CD8-positive, alpha-beta memory T cell (primary cell): Measurements from ENCODE around the gene SLC15A4. TPM values are rescaled to one million over a fixed set of nuclear protein-coding genes. Genes with fewer than 3 reads are reported as not detected.

Experiments
- CTCF ChIA-PET: fragments of 350-600 bp; sonication (Branson Sonifier 250); formaldehyde crosslinking; loops from one replicate; lab custom pipeline; 2021; ENCODE audit warnings: antibody characterized with exemption; lab: Charles Lee
- POLR2A ChIA-PET: fragments of 350-600 bp; sonication (Branson Sonifier 250); formaldehyde crosslinking; loops from one replicate; lab custom pipeline; 2021; ENCODE audit warnings: antibody characterized with exemption; lab: Charles Lee
- DNase-seq, 5 donors: peaks; one replicate each; pipeline versions ENCODE4 v3.0.0 to v3.0.0-alpha.2; 2020 to 2022; ENCODE audit warnings: mixed read lengths in 1 of 5
- H3K27ac ChIP-seq: one replicate; pipeline ENCODE4 v1.7.0; 2013; ENCODE audit warnings: low read depth, mild to moderate bottlenecking, low read length, moderate library complexity
- H3K27me3 ChIP-seq: 2 replicates; pipeline ENCODE4 v1.7.0; 2013; ENCODE audit warnings: low read length, mild to moderate bottlenecking; ENCODE audit not compliant: insufficient read depth, poor library complexity, severe bottlenecking
- H3K36me3 ChIP-seq: 2 replicates; pipeline ENCODE4 v1.7.0; 2013; ENCODE audit warnings: mild to moderate bottlenecking, low read length, moderate library complexity; ENCODE audit not compliant: insufficient read depth
- H3K4me1 ChIP-seq: 2 replicates; pipeline ENCODE4 v1.7.0; 2013; ENCODE audit warnings: mild to moderate bottlenecking, low read length, moderate library complexity; ENCODE audit not compliant: insufficient read depth
- H3K4me3 ChIP-seq: 2 replicates; pipeline ENCODE4 v1.7.0; 2013; ENCODE audit warnings: mild to moderate bottlenecking, low read length
- H3K9me3 ChIP-seq: 2 replicates; pipeline ENCODE4 v1.7.0; 2013; ENCODE audit warnings: mild to moderate bottlenecking, low read length
- H3K27ac Mint-ChIP-seq, 8 donors: one replicate each; pipeline ENCODE4 v1.8.0; 2020 to 2021; ENCODE audit warnings: mixed read lengths in 8 of 8, mild to moderate bottlenecking in 6 of 8, inconsistent platforms in 3 of 8, moderate library complexity in 3 of 8
- H3K27me3 Mint-ChIP-seq, 2 donors: one replicate each; pipeline ENCODE4 v1.8.0; 2020 to 2021; ENCODE audit warnings: mixed read lengths in 2 of 2, mild to moderate bottlenecking in 1 of 2, moderate library complexity in 1 of 2
- H3K36me3 Mint-ChIP-seq, 3 donors: one replicate each; pipeline ENCODE4 v1.8.0; 2020 to 2021; ENCODE audit warnings: mixed read lengths in 3 of 3, inconsistent platforms in 1 of 3, mild to moderate bottlenecking in 1 of 3
- H3K4me1 Mint-ChIP-seq, 3 donors: one replicate each; pipeline ENCODE4 v1.8.0; 2020 to 2021; ENCODE audit warnings: mixed read lengths in 3 of 3, inconsistent platforms in 1 of 3, mild to moderate bottlenecking in 1 of 3
- H3K4me3 Mint-ChIP-seq, 7 donors: one replicate each; pipeline ENCODE4 v1.8.0; 2020 to 2021; ENCODE audit warnings: mixed read lengths in 7 of 7, mild to moderate bottlenecking in 6 of 7, moderate library complexity in 4 of 7, inconsistent platforms in 2 of 7
- H3K9me3 Mint-ChIP-seq, 5 donors: one replicate each; pipeline ENCODE4 v1.8.0; 2020 to 2022; ENCODE audit warnings: mixed read lengths in 5 of 5, mild to moderate bottlenecking in 3 of 5, moderate library complexity in 2 of 5, inconsistent platforms in 1 of 5
- polyA plus RNA-seq: library from polyadenylated mRNA; unstranded; fragments of 300-500 nt; fragmentation: Illumina TruSeq; gene quantifications from one replicate; pipeline ENCODE4 v1.2.3, GENCODE V29; 2021
- total RNA-seq, 2 experiments: library from RNA; stranded (reverse); gene quantifications; one replicate each; pipeline ENCODE4 v1.2.3, GENCODE V29; 2021

The SLC15A4 gene
- total and polyA plus RNA-seq, 3 experiments from 2014 or later, result 16.1 to 21.7 (median 21.0) TPM

DNA sequence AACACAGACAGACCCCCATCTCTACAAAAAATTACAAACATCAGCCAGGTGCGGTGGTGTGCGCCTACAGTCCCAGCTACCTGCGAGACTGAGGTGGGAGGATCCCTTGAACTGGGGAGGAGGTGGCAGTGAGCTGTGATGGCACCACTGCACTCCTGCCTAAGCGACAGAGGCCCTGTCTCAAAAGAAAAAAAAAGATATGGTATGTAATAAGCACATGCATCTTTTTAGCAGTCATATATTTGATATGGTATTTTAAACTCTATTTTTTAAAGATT lies 7.2 kb downstream of the SLC15A4 start:
- no peaks in the 10 kb centered on the region for H3K27me3 Mint-ChIP-seq
- CTCF ChIA-PET, result no interaction called here
- H3K36me3 Mint-ChIP-seq, result peaks cover 3 to 41% (median 18%) of the 10 kb centered on the region in 3 donors
- Histone ChIP-seq H3K4me1 (peaks cover 51% of the 10 kb centered on the region), H3K27ac (no peak overlapping the region), H3K27me3 (no peaks in the 10 kb centered on the region), H3K4me3 (no peak overlapping the region), H3K36me3 (peaks cover 25% of the 10 kb centered on the region), H3K9me3 (no peaks in the 10 kb centered on the region)
- peaks cover 73 to 92% (median 91%) of the 10 kb centered on the region in 3 donors for H3K4me1 Mint-ChIP-seq
- no peaks in the 10 kb centered on the region for H3K9me3 Mint-ChIP-seq
- H3K4me3 Mint-ChIP-seq, result peak overlapping the region in 2 of 7 donors; percentile 32 to 34
- no peak for DNase-seq
- peak overlapping the region in 1 of 8 donors; percentile 23 for H3K27ac Mint-ChIP-seq
- POLR2A ChIA-PET, result no interaction called here

- H3K27ac Mint-ChIP-seq, result peak overlapping the region in 7 of 8 donors; percentile 17 to 83 (median 66)
- ChIA-PET POLR2A (no interaction called here), CTCF (no interaction called here)
- H3K27me3 Mint-ChIP-seq, result no peaks in the 10 kb centered on the region
- no peak overlapping the region for H3K4me3 ChIP-seq
- peaks cover 73 to 92% (median 91%) of the 10 kb centered on the region in 3 donors for H3K4me1 Mint-ChIP-seq
- peak overlapping the region in 5 of 7 donors; percentile 25 to 32 (median 31) for H3K4me3 Mint-ChIP-seq
- peaks cover 25% of the 10 kb centered on the region for H3K36me3 ChIP-seq
- peaks cover 51% of the 10 kb centered on the region for H3K4me1 ChIP-seq
- no peaks in the 10 kb centered on the region for H3K9me3 ChIP-seq
- peaks cover 3 to 40% (median 18%) of the 10 kb centered on the region in 3 donors for H3K36me3 Mint-ChIP-seq
- H3K9me3 Mint-ChIP-seq, result no peaks in the 10 kb centered on the region
- no peak for DNase-seq
- no peak overlapping the region for H3K27ac ChIP-seq
- H3K27me3 ChIP-seq, result no peaks in the 10 kb centered on the region
Observed at GRCh38 chr12:128815779-128816642, 7.7 kb downstream of the SLC15A4 start.

GRCh38 chr12:128814411-128815261 lies 9.1 kb downstream of the SLC15A4 start:
- Histone ChIP-seq H3K4me1 (peaks cover 49% of the 10 kb centered on the region), H3K27ac (no peak overlapping the region), H3K4me3 (no peak overlapping the region), H3K9me3 (no peaks in the 10 kb centered on the region), H3K27me3 (no peaks in the 10 kb centered on the region), H3K36me3 (peaks cover 18% of the 10 kb centered on the region)
- peaks cover 74 to 92% (median 91%) of the 10 kb centered on the region in 3 donors for H3K4me1 Mint-ChIP-seq
- DNase-seq, result no peak
- no peaks in the 10 kb centered on the region for H3K9me3 Mint-ChIP-seq
- H3K36me3 Mint-ChIP-seq, result peaks cover 3 to 39% (median 18%) of the 10 kb centered on the region in 3 donors
- ChIA-PET POLR2A (no interaction called here), CTCF (interaction anchor here (0.8 kb wide), 1 partner anchor 17 kb away, joined by 3 read pairs; no protein-coding TSS in a partner anchor)
- H3K4me3 Mint-ChIP-seq, result peak overlapping the region in 3 of 7 donors; percentile 4 to 46 (median 7)
- H3K27ac Mint-ChIP-seq, result peak overlapping the region in 6 of 8 donors; percentile 21 to 94 (median 44)
- no peaks in the 10 kb centered on the region for H3K27me3 Mint-ChIP-seq

DNA sequence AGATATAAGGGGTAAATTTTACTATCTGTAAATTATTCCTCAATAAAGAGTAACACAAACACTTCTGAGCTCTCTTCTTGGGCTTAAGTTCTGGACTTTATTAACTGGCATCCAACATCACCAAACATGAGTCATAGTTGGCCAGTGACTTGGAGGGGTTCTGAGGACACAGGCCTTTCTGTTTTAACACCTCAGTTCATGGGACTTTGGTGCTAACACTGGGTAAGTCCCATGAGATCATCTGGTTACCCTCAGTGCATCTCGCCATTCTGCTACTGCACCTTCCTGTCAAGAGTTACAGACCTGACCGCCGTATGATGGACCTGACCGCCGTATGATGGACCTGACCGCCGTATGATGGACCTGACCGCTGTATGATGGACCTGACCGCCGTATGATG lies 9.9 kb downstream of the SLC15A4 start:
- no peak overlapping the region for H3K4me3 Mint-ChIP-seq
- CTCF ChIA-PET, result interaction anchor here (0.8 kb wide), 1 partner anchor 16 kb away, joined by 3 read pairs; no protein-coding TSS in a partner anchor
- Histone ChIP-seq H3K27me3 (no peaks in the 10 kb centered on the region), H3K4me3 (no peak overlapping the region), H3K36me3 (peaks cover 19% of the 10 kb centered on the region), H3K4me1 (peaks cover 49% of the 10 kb centered on the region), H3K27ac (no peak overlapping the region), H3K9me3 (no peaks in the 10 kb centered on the region)
- DNase-seq, result no peak
- H3K36me3 Mint-ChIP-seq, result peaks cover 3 to 43% (median 20%) of the 10 kb centered on the region in 3 donors
- peak overlapping the region in 5 of 8 donors; percentile 17 to 93 (median 27) for H3K27ac Mint-ChIP-seq
- no peaks in the 10 kb centered on the region for H3K27me3 Mint-ChIP-seq
- peaks cover 75 to 90% (median 89%) of the 10 kb centered on the region in 3 donors for H3K4me1 Mint-ChIP-seq
- H3K9me3 Mint-ChIP-seq, result no peaks in the 10 kb centered on the region
- POLR2A ChIA-PET, result no interaction called here

- peaks cover 23% of the 10 kb centered on the region for H3K36me3 ChIP-seq
Observed at GRCh38 chr12:128813392-128813791, 10.4 kb downstream of the SLC15A4 start.

GRCh38 chr12:128811806-128812205 lies 12.0 kb downstream of the SLC15A4 start:
- H3K27ac ChIP-seq, result peak overlapping the region; percentile 1
- ChIA-PET POLR2A (interaction anchor here (0.8 to 1.0 kb wide), 2 partner anchors 12 to 16 kb away, joined by 3 to 4 read pairs; partner anchors contain the start of gene SLC15A4), CTCF (interaction anchor here (0.6 kb wide), 1 partner anchor 10 kb away, joined by 3 read pairs; no protein-coding TSS in a partner anchor)
- Mint-ChIP-seq H3K4me3 (peak overlapping the region; percentile 43 to 85 (median 76)), H3K27ac (peak overlapping the region; percentile 70 to 98 (median 88)), H3K4me1 (peaks cover 57 to 70% (median 68%) of the 10 kb centered on the region in 3 donors), H3K9me3 (no peaks in the 10 kb centered on the region), H3K27me3 (no peaks in the 10 kb centered on the region), H3K36me3 (peaks cover 3 to 61% (median 26%) of the 10 kb centered on the region in 3 donors)
- peaks cover 31% of the 10 kb centered on the region for H3K36me3 ChIP-seq
- H3K4me1 ChIP-seq, result peaks cover 35% of the 10 kb centered on the region
- no peaks in the 10 kb centered on the region for H3K9me3 ChIP-seq
- peak in 1 of 5 donors; percentile 26 for DNase-seq
- no peak overlapping the region for H3K4me3 ChIP-seq
- H3K27me3 ChIP-seq, result no peaks in the 10 kb centered on the region

More at GRCh38 chr12:128813392-128813791, 10.4 kb downstream of the SLC15A4 start:
- Mint-ChIP-seq H3K27ac (peak overlapping the region in 6 of 8 donors; percentile 5 to 93 (median 26)), H3K4me3 (peak overlapping the region in 2 of 7 donors; percentile 28 to 43), H3K4me1 (peaks cover 70 to 85% (median 84%) of the 10 kb centered on the region in 3 donors), H3K9me3 (no peaks in the 10 kb centered on the region), H3K27me3 (no peaks in the 10 kb centered on the region), H3K36me3 (peaks cover 3 to 45% (median 22%) of the 10 kb centered on the region in 3 donors)
- CTCF ChIA-PET, result interaction anchor here (1.0 kb wide), 1 partner anchor 17 kb away, joined by 3 read pairs; no protein-coding TSS in a partner anchor
- no peak for DNase-seq
- no peak overlapping the region for H3K27ac ChIP-seq
- H3K4me1 ChIP-seq, result peaks cover 46% of the 10 kb centered on the region
- H3K9me3 ChIP-seq, result no peaks in the 10 kb centered on the region
- POLR2A ChIA-PET, result no interaction called here
- H3K27me3 ChIP-seq, result no peaks in the 10 kb centered on the region
- H3K4me3 ChIP-seq, result no peak overlapping the region
